Stimulated activated CD8-positive, alpha-beta memory T cell treated with anti-CD3 and anti-CD28 coated beads, Interleukin-15, amount 100 ng/mL, for 4 hours (primary cell): ENCODE results near the gene SFMBT2.

Source experiments
- DNase-seq, 2 donors: peaks; one replicate each; pipeline ENCODE4 v3.0.0-alpha.2; 2020; ENCODE audit warnings: low read depth in 2 of 2

SFMBT2 gene

DNA sequence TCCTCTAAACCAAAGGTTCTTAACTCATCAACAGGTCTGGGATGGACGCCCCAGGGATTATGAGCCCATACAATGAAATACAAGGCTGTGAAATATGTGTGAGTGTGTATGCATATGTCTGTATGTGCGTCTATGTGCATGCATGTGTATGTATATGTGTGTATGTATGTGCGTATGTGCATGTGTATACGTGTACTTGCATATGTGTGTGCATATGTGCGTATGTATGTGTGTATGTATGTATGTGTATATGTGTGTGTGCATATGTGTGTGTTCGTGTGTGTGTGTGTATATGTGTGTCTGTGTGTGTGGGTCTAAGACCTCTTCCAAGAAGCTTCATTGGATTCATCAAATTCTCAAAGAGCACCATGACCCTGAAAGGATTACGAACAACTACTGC, 112.3 kb downstream of the SFMBT2 start:
- no peak for DNase-seq

DNA sequence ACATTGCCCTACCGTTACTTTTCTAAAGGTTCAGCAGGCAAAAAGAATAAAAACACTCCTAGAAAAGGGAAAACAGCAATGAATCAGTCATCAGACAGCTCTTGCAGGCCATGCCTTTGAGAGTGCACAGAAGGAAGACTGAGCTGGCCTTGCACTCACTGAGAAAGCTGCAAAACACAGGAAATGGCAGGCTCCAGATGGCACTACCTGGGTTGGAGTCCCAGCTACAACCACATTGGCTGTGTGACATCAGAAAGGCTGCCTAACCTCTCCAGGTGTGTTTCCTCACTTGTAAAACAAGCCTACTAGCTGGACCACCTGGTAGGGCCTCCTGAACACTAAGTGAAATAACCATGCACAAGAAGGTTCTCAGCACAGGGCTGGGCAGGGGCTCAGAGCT, 113.7 kb downstream of the SFMBT2 start:
- no peak for DNase-seq

DNA sequence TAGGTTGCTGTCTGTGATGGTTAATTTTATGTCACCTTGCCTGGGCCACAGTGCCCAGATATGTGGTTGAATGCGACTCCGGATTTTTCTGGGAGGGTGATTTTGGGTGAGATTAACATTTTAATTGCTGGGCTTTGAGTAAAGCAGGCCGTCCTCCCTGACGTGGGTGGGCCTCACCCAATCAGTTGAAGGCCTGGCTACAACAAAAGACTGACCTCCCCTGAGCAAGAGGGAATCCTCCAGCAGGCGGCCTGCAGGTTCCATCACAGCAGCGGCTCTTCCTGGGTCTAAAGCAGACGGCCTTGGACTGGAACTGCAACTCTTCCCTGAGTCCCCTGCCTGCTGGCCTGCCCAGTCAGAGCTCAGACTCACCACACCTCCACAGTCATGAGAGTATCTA, 114.2 kb downstream of the SFMBT2 start:
- DNase-seq = no peak

DNA sequence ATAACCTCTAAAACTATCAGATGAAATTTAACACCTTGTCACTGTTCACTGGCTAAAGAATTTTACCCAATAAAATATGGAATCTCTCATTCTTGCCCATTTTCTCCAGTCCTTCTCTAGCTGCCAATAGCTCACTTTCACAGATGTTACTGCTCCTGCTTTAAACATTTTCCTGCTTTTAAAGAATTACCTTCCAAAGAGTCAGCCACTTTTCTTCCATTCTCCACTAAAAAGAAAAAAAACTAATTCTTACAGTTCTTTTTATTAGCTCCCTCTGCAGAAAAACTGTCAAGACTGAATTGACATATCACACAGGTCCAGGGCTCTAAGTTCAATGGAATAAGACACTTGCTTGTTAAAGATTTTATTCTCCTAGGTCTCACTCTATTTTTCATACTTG, 114.8 kb downstream of the SFMBT2 start:
- no peak for DNase-seq

DNA sequence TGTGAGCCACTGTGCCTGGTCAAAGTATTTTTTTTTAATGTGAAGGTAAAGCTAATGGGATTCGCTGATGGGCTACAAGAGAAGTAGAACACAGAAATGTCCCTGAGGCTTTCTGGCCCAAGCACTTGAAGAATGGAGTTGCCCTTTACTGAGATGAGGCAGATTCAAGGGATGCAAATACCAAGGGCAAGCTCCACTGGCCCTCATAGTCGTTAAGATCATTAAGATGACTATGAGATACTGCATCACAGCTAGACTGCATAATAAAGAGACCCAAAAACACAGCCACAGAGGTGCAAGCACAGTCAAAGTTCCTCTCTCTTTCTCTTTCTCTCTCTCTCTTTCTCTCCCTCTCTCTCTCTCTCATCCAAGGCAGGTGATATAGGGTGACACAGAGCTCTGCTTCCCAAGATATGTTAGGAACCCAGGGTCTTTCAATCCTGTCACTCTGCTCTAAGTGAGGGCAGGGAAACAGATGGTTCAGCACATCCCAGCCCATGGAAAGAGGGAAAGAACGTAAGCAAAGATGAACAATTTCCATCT, 117.4 kb downstream of the SFMBT2 start:
- DNase-seq = no peak

DNA sequence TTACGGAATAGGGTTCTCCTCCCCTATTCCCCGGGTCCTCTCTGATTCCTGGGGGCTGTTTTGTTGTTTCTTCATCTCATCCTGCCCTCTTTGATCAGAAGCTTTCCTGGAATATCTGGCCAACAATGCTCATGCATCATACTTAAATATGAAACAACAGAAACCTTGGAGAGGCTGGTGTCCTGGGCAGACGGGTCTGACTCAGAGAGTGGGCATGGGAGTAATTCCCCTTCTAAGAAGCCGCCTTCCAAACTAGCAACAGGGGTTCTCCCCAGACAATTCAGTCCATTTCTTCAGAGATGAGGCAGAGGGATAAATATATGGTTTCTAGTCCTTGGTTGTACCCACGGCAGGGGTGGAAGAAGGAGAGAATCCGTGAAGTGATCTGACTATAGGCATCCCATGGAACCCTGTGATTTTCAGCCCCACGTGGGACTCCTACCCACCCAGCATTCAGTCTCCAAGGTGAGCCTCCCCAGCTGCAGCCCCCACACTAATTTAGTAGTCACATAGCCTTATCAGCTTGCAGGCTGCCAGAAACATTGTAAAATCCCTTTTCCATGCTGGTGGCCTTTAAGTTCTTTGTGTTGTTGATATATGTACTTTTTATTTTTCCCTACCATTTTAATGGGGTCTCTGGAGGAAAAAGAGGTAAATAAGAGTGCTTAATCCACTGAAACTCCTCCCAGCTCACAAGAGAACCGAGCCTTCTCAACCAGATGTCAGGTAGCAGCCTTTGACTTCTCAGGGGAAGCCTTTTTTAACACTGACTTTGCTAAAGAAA, 119.2 kb downstream of the SFMBT2 start:
- DNase-seq = no peak

DNA sequence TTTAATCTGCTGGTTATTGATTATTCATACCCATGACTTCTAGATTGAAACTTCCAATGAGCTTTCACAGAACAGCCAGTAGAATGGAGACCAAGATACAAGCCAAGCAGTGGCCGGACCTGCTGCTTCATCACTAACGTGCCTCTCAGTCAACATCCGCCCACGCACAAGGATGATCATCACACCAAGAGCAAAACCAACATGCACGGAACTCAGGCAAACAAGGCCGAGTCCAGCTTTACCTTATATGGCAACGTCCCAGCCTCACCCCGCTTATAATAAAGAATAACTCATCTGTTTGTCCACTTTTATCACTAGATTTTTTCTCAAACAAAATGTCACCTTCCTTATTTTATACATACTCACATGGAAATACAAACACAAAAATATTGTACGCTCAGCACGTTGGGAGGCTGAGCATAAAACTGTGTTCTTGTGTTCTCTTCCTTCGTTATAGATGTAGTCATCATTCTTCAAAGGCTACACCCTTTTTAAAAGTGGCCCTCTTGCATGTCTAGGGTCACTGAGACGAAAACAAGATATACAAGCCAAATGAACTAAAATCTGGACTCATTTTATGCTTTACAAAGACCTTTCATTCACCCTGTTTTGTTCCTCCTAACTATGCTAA, 122.7 kb downstream of the SFMBT2 start:
- no peak for DNase-seq

DNA sequence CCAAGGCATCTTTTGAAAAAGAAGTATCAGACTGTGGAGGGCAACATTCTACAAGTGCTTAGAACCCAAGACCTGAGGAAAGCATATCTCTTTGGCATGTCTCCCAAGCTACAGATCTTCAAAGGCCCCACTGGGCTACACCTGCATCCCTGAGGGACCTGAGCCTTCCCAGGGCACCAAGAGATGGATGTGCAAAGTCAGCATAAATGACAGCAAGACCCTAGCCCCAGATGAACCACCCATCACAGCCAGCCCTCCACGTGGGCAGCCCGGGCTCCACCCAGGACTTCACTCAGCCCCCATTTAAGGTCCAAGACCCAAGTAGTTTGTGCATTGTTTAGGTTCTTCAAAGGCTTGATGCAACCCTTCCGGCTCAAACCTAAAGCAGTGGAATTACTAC, 123.5 kb downstream of the SFMBT2 start:
- no peak for DNase-seq

DNA sequence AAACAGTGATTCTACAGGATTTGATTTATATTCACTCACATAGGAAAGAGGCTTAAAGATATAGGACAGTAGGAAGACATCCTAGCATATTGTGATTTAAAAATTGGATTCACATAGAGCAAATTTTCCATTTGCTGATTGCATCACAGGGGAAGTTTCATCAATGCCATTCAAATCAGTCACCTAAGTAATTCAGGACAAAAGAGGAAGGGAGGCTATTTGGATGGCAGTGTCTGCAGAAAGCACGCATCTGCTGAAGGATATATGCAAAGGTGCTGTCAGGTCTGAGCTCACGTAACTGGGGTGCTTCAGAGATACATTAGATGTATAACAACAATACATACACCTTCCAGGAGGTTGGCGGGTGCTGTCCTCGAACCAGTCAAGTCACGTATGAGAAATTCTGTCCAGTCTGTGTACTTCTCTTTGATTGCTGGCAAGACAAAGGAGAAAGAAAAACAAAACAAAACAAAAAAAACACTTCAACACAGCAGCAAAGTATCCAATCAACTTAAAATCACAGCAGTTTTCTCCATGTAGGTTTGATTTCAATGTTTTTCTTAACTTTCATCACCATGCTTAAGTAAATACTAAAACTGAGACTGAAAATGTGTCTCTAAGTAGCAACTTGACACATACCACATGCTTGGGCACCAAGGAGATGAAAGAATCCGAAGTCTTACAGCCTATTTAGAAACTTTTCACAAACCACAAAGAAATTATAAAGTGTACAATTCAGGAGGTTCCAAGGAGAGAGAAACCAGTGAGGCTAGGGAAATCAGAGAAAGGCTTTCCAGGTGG, 125.1 kb downstream of the SFMBT2 start:
- no peak for DNase-seq

DNA sequence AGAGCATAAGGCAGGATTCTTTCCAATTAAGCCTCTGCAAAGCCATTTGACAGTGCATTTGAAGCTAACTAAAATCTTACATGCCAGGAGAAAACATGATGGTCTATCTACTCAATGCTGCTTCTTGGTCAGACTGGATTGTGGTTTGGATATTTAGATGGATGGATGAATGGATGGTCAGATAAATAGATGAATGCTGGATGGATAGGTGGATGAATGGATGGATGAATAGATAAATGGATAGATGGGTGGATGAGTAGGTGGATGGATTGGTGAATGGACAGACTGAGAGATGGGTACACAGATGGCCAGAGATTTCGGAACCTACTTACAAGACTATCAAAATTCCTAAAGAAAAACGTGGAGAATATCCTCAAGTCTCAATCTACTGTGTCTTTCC, 127.6 kb downstream of the SFMBT2 start:
- no peak for DNase-seq

DNA sequence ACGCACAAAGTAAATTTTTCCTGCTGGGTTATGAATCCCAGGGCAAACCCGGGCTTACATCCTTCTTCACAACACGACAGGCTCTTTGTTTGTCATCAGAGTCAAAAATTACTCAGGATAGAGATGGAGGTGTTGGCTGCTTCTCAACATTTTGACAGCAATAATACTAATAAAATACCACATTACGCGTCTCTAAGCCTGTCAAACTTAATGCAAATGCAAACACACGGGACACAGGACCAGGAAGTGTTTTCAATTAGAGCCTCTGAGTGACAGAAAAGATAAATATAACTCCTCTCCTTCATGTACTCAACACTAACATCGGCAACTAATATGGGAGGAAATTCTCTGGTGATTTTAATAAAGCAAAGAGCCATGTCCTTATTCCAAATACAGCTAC, 128.4 kb downstream of the SFMBT2 start:
- no peak for DNase-seq

DNA sequence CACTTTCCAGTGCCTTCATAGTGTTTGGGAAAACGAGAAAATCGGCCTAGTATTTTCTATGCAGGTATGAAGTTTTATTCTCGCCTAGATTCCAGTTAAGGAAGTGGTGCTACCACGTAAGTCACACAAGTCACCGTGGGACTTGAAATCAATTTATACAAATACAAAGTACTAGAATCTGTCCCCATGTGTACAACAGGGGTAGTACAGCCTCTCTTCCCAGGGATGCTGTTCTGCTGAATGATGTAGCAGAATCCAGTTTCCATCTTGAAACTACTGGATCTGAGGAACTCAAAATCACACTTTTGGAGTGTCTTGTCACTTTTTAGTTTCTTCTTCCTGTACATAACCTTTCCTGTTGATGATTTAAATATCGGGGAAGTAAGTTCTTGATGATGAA, 129.4 kb downstream of the SFMBT2 start:
- no peak for DNase-seq

DNA sequence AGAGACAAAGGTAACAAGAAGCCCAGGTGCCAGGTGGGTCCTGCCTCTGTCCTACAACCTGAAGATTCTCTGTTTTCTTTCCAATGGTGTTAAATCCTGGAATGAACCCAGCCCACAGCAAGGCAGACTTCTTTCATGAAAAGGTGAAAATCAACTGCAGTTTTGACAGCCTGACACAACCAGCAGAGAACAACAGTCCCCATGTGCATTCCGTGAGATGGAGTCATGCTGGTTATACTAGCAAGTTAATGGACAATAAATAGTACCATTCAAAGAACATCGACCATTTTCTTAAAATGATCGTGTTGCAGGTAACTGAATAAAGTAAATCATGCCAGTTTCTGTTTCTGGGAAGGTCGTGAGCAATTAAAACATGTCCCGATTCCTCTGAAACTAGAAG, 131.5 kb downstream of the SFMBT2 start:
- DNase-seq = no peak

DNA sequence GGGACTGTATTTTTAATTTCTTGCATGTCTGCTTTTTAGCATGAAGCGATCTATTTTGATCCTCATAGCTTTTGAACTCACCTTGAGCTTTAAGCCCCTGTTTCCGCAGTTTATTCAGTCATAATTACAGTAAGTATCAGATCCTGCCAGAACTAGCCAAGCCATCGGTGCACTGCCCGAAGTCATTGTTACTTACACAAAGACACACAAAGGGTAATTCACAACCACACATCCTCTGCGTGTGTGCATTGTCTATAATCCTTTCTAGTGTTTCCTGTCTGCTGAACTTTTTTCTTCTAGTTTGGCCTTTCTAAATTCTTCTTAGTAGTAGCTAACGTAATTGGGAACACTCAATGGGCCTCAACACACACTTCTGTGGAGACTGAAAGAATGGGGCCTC, 133.0 kb downstream of the SFMBT2 start:
- no peak for DNase-seq

DNA sequence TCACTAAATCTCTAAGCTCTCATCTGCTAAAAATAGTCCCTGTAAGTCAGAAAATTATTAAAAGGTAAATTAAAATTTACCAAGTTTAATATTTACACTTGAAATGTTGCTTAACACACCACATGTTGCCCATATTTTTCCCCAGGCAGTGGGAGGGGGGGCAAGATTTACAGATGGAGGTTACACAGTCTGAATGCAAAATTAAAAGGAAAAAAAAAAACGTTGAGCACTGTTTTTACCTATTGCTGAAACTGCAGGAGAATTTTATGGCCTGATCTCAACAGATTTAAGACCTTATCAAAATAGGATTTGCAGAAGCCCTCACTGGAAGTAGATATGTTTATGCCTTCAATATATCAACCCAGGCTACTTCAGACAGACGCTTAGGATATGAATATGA, 133.4 kb downstream of the SFMBT2 start:
- DNase-seq = no peak

DNA sequence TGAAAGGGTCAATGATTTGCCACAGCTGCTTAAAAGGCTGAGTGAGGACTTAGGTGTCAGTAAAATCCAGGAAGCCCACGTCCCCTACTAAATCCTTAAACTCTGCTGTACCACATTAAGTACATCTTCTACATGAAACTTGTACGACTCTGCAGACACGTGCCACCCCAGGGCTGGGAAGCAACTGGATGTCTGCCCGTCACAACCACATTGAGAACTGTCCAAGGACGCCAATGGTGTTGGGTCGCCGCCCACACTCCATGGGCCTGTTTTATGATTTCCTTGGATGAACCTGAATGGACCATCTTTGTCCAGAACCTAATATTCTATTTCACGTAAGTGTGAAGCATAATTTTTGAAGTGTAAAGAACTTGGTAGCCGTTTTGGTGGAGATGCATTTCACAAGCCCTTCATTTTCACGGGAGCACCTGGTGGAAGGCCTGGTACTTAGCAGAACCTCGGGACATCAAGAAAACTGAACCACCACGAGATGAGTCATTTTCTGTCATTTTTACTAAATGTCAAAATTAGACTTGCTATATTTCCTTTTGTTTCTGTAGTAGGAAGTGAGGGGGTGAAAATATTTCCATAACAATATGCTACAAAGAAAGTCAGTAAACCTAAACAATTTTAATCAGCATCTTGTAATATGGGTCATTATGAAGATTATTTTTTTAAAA, 134.9 kb downstream of the SFMBT2 start:
- DNase-seq = no peak

DNA sequence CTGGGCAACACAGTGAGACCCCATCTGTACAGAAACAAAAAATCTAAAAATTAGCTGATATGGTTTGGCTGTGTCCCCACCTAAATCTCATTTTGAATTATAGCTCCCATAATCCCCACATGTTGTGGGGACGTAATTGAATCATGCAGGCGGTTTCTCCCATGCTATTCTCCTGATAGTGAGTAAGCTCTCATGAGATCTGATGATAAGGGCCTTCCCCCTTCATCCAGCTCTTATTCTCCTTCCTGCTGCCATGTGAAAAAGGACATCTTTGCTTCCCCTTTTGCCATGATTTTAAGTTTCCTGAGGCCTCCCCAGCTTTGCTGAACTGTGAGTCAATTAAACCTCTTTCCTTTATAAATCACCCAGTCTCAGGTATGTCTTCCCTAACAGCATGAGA, 136.5 kb downstream of the SFMBT2 start:
- DNase-seq = no peak

DNA sequence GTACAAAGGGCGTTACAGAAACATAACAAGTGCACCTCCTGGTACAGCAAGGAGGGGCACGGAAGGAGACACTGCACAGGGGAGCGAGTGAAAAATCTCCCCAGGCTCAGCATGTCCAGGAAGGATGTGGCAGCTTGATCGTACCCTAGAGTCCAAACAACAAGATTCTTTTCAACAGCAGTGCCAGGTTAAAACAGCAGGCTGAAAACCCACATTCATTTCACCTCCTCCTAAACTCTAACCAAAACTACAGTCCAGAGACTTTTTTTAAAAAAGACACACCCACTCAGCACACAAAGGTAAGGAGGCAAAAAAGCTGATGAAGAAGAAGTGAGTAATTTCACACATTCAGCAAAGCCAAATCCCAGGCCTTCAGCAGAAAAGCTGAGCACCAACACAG, 138.8 kb downstream of the SFMBT2 start:
- DNase-seq = no peak

DNA sequence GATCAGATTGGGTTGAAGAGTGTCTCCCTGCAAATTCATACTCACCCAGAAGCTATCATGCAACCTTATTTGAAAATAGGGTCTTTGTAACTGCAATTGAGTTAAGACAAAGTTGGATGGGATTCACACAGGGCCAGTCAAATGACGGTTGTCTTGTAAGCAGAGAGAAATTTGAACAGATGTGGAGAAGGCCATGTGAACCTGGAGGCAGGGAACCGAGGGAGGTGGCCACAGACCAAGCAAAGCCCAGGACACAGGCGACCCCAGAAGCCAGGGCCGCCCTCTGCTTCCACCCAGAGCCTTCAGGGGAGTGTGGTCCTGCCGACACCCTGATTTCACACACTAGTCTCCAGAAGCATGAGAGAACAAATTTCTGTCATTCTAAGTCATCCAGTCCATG, 140.8 kb downstream of the SFMBT2 start:
- no peak for DNase-seq

DNA sequence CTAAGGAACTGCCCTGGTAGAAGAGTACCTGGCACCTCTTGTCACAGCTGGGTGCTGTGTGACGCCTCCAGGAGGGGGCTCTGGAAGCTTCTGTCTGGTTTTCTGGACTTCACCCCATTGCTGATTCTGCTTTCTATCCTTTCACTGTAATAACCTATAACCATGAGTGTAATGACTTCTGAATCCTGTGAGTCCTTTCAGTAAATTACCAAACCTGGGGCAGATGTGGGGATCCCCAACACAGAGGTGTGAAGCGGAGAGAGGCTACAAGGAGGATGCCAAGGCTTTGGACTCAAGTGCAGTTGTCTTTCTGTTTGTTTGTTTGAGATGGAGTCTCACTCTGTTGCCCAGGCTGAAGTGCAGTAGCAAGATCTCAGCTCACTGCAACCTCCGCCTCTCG, 143.7 kb downstream of the SFMBT2 start:
- DNase-seq = no peak

DNA sequence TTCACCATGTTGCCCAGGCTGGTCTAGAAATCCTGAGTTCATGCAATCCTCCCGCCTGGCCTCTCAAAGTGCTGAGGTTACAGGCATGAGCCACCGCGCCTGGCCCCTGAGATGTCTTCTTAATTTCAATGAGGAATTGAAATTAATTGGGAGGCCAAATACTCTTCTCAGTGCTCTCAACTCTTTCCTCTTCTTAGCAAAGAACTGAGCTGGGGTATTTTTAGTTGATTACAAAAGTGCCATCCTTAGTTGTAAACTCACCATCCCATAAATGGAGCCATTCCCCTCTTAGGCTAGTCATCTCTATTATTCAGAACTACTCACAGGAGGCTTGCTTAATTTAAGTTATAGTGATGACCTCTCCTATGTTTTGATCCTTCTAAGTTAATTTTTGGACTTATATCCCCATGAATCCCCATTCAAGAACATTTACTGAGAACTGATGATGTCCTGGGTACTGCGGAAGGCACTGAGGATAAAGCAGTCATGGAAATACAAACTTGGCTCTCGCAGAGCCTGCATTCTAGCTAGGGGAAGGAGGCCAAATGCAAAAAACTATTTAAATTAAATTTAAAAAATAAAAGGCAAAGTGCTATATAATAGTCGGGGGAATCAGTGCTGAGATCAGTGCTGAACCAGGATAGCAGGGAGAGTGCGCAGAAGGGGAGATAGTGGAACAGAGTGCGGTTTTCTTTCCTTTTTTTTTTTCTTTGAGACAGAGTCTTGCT, 145.3 kb downstream of the SFMBT2 start:
- no peak for DNase-seq
